Stimulated activated CD8-positive, alpha-beta memory T cell treated with anti-CD3 and anti-CD28 coated beads, Interleukin-15, amount 100 ng/mL, for 48 hours (primary cell): ENCODE results near the gene MCC.

Source experiments
- DNase-seq, 2 donors: peaks; one replicate each; pipeline ENCODE4 v3.0.0-alpha.2; 2020; ENCODE audit warnings: low read depth in 2 of 2

The MCC gene

DNA sequence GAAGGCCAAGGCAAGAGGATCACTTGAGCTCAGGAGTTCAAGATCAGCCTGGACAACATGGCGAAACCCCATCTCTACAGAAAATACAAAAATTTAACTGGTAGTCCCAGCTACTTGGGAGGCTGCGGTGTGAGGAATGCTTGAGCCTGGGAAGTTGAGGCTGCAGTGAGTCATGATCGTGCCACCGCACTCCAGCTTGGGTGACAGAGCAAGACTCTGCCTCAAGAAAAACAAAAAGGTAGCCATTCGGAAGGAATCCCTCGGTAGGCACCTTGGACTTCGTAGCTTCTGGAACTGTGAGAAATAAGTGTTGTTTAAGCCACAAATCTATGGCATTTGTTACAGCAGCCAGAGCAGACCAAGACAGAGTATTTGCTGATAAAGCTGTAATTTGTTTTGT lies 337.4 kb downstream of the MCC start:
- DNase-seq = no peak

DNA sequence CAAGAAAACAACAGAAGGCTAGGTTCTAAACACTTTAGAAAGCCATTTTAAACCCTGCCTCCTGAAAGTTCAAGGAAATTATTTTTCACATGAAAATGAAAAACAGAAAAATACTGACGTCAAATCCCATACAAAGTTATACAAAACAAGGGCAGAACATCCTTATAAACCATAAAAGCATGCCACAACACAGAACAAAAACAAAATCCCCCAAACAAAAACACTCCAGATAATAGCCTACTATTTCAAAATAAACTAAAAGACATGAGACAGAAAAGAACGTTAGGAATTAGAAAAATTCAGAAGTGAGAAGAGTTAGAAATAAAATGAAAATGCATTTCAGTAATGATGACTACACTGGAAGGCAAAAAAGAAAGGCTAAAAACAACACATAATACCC lies 338.0 kb downstream of the MCC start:
- no peak for DNase-seq

DNA sequence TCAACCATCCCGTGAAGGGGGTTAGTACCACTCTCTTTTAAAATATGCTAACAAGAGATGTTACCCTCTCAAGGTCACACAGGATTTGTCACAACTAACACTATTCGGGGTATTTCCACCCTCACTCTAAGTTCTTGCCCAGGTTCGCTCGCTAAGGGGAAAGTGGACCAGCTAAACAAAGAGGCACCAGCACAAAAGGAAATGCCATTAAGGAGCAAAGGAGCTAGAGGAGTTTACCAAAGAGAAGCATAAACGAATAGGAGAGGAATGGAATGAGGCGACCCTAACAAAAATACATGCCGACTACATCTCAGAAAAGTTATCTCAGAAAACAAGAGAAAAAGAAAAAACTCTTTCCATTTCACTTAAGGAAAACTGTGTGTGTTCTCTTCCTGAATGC lies 340.7 kb downstream of the MCC start:
- DNase-seq = no peak

GRCh38 chr5:113147101-113147508 lies 341.1 kb downstream of the MCC start:
- no peak for DNase-seq

DNA sequence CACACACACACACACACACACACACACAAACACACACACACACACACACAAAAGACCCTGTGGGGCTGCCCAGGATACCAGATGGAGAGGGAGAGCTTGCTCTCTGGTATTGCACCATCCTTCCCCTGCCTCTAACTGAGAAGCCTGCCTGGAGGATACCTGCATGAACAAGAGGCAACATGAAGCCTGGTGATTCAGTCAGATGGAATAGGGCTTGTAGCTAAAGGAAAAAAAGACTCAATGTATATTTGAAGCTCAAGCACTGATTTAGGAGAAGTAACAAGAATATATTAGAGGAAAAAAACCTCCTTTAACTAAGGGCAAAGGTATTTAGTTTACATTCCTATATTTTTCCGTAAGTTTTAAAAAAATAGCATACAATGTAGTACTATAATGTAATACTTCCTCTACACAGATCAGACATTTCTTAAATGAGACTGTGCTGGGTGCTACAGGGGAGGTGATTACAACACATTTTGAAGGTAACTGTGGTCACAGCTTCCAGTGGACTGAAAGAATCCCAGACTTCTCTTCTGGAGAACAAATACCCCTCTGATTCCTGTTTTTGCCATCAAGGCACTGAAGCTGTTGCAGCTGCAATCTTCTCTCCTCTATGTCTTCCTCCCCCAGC lies 342.4 kb downstream of the MCC start:
- DNase-seq = no peak

DNA sequence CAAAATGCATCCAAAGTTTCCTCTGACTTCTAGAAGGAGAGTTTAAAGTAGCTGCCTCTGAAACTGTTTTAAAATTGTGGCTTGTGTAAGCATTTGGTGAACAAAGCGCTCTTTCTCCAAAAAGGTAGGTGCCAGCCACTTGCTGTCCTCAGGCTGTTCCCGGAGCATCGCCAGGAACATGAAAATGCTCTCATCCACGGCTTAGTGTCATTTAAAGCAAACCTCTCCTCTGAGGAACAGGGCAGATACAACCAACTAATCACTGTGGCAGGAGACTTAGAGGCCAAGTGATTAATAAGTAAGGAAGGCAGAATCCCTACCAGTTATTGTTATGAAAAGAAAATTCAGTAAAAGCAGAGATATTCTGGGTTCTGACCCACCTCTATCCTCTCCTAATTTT lies 346.1 kb downstream of the MCC start:
- DNase-seq = no peak

- DNase-seq = no peak
These were observed 347.2 kb downstream of the MCC start for GRCh38 chr5:113140837-113141671.

- DNase-seq = no peak
These were observed 354.9 kb downstream of the MCC start for GRCh38 chr5:113133211-113133975.

DNA sequence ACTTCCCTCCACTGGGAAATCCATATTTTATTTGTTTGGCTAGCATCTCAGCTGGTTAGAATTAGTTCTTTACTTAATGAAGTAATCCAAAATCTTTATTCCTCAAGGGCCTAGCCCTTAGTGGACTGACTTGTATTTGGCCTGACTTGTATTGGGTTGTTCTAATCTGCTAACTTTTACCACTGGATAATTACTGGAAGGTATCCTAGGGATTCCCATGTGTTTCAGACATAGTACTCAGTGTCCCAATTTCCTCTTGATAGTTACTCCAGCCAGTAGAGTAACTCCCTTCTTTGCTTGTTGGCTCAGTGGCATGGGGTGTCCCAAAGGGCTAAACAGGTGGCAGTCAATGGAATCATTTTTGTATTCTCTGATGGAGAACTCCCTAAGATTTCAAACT lies 355.7 kb downstream of the MCC start:
- DNase-seq = no peak

- no peak for DNase-seq
These were observed 359.5 kb downstream of the MCC start for GRCh38 chr5:113128641-113129330.

- DNase-seq = no peak
These were observed 360.2 kb downstream of the MCC start for GRCh38 chr5:113128082-113128481.

DNA sequence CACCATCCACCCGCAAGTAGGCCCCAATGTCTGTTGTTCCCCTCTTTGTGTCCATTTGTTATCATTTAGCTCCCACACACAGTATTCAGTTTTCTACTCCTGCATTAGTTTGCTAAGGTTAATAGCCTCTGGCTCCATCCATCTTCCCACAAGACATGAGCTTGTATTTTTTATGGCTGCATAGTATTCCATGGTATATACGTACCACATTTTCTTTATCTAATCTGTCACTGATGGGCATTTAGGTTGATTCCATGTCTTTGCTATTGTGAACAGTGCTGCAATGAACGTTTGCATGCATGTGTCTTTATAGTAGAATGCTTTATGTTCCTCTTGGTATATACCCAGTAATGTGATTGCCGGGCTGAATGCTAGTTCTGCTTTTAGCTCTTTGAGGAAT lies 361.2 kb downstream of the MCC start:
- DNase-seq = no peak

DNA sequence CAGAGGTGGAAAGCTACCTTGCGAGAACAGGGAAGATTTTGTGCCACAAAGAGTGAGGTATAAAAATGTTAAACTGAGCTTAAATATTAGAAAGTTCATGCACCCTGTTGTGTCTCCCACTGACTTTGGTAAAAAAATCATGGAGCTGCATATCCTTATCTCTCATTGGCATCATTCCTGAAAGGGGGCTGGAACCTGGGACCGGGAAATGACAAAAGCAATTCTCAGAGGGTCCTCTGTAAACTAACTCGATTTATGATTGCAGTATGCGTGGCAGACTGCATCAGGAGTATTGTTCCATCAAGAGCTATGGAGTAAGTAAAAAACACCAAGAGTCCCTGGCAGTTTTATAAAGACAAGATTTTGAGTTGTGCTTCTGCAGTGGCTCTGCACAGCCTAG lies 362.9 kb downstream of the MCC start:
- no peak for DNase-seq

DNA sequence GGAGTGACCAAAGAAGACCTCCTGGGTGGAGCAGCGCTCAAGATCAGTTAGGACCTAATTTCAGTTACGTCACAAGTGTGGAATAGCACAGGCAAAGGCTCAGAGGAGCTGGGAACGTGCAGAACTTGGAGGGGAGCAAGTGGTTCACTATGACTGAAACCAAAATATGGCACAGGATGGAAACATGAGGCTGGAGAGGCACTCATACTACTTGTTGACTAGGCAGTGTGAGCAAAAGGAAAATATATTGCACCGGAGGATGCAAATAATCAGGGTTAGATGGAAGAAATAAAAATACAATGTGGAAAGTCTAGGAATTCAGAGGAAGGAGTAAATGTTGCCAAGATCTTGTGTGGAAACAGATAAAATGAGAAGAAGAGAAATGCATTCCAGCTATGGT lies 363.3 kb downstream of the MCC start:
- no peak for DNase-seq

DNA sequence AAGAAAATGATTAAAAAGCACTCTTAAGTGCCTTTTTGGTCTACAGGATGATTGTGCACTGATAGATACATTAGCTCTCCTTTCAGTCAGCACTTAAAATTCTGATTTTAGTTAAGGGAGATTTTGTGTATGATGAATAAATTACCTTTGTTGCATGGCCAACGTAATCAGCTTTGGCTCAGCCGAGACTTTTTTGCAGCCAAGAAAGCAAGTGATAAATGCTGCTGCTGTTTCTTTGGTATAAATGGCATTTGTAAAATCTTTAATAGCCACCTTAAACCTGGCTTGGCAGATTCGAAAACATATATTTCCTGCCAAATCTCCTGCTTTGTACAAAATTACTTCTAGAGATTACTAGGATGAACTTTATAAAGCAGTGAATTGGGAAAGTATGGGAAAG lies 364.0 kb downstream of the MCC start:
- DNase-seq = no peak

GRCh38 chr5:113123618-113124017 lies 364.6 kb downstream of the MCC start:
- no peak for DNase-seq

- no peak for DNase-seq
These were observed 366.2 kb downstream of the MCC start for GRCh38 chr5:113122053-113122452.

DNA sequence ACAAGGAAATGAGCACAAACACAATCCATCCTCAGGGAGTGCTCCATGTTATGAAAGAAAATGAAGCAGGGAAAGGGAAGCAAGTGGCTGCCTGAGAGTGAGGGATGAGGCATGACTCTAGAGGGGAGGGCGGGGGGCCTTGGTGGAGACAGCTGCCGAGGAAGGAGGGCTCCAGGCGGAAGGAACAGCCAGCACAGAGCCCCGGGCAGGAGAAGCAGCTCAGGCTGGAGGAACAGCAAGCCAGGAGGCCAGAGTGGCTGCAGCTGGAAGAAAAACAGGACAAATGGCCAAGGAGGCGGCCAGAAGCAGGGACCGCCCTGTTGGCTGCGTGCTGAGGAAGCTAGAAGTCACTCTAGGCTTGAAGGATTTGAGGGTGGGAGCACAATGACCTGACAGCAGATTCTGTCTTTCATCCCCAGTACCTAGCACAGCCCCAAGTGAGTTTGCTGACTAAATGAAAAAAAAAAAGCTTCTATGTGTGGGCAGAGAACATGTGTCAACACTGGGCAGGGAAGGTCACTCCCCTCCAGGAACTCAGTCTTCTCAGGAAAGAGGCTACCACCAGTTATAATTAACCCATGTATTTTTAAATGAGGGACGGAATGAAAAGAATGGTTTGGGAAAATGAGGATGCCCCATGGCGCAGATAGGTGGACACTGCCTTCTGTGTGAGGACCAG lies 368.9 kb downstream of the MCC start:
- DNase-seq = no peak

GRCh38 chr5:113118765-113119164 lies 369.5 kb downstream of the MCC start:
- no peak for DNase-seq

GRCh38 chr5:113118298-113118697 lies 370.0 kb downstream of the MCC start:
- DNase-seq = no peak

- DNase-seq = no peak
These were observed 370.6 kb downstream of the MCC start for GRCh38 chr5:113117543-113118115.
